HCEC 1CT (cell line): ENCODE data around the gene AGAP3.
A peak's percentile ranks its signal among the peaks of the same experiment; 100 is the strongest.

Experiments used
- DNase-seq: peaks from one replicate; pipeline ENCODE4 v3.0.0-alpha.2; 2017

Gene AGAP3

DNA sequence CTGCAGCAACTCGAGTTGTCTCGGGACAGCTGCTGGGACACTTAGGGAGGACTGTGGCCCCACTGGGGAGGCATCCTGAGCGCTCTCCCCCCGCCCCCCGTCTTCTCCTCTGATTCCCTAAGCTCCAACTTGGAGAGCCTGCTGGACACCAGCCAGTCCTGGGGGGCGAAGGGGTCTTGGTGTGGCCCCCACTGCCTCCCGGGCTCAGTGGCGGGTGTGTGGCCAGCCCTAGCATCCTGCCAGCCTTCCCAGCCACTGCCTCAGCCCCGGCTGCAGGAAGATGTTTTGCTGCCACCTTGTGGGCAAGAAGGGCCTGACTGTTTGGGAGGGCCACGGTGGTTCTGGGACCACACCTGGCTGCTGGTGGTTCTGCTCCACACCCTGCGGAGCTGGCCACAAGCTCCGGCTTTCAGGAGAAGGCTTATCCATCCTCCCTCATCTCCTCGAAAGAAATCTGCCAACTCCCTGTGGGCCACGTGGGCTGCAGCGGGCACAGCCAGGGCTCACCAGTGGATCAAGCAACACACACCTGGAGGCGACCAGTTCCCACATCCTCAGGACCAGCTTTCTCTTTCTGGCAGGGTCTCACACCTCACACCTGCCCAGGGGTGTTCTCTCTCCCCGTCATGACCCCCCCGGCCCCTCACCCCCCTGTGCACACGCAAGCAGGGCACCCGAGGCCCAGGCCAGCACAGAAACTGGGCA lies 24.8 kb downstream of the AGAP3 start:
- peak; percentile 54 for DNase-seq

DNA sequence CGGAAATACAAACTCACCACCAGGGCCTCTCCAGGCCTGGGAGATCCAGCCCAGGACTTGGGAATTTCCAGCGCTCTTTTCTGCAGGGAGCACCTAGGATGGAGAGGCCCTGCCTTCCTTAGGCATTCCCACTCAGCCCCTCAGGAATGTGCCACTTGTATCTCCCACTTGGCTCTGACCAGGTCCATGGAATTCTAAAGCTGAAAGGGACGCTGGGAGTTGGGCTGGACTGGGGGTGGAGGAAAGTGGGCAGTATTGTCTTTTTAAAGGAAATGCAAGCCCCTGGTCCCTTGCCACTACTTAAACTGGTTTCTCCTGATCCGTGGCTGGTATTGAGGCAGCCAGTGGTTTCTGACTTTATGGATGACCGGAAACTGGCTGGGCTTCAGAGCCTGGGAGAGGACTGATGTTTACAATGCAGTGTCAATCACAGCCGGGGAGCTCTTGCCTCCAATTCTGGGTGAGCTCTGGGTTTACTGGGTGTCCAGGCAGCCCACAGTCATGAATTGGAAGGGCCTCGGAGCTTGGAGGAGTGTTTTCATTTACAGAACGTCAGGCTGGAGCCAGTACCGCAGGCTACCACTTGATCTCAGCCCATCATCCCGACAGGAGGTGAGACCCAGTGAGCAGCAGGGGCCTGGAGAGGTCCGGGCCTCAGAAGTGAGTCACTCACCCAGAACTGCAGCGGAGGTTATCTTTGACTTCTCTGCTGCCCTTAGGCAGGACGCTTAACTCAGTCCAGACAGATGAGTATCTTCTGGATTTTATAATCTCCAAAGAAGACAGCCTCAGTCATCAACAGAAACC lies 27.3 kb downstream of the AGAP3 start:
- DNase-seq, result peak; percentile 85

DNA sequence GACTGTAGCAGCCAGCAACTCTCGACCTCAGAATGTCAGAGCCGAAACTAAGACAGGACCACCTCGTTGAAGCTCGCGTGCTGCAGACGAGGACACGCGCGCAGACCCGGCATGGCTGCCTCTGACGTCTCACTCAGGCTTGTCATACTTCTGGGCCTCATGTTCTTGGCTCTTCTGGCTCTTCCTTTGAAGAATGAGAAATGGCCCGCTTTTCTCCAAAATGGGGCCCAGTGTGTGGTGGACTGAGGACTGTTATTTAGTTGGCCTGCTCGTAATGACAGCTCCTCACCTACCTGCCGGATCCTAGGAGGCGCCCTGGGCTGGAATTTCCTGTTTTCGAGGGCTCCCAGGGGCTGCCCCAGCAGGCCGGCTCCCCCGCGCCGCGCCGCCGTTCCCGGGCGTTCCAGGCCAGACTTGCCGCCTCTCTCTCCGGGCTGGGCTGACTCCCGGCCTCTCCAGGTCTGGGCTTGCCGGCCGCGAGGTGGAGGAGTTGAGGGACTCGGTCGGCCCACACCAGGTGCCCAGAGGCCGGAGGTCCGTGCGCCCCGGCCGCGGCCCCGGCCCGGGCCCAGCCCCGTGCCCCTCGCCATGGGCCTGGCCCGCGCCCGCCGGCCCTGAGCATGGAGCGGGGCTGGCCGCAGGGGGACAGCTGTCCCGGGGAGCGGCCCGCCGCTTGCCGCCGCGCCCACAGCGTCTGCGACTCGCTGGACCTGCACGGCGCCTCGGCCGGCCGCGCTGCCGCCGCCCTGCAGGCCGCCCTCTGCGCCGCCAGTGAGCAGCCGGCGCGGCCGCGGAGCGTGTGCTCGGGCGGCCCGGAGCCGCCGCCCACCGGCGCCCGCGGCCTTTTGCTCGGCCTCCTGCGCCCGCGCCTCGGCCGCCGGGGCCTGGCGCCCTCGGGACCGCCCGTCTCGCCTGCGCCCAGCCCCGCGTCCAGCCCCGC lies 28.1 kb downstream of the AGAP3 start:
- no peak for DNase-seq

DNA sequence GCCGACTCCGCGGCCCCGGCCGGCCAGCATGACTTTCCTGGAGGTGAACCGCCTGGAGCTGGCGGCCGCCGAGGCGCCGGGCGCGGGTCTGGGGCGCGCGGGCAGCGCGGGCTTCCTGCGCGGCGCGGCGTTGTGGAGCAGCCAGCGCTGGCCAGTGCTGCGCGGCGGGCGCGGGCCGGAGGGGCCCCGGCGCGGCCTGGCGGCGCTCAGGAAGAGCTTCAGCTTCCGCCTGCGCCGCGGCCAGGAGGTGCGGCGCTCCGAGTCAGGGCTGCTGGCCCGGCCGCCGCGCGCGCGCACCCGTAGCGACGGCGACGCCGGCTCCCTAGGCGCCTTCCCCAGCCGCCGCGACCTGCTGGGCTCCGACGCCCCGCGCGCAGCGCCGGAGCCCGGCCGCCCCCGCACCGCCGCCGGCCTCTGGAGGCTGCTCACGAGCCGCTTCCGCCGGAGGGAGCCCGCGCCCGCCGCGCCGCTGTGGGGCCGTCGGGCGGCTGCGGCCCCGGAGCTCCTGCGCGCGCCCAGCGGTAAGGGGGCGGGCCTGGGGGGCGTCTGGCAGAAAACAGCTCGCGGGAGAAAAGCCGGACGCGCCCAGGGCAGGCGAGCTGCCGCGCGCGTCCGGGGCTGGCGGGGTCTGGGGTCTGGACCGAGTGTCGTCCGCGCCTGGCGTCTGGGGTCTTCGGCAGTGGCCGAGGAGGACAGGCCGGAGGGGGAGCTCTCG lies 29.0 kb downstream of the AGAP3 start:
- peak; percentile 55 for DNase-seq

DNA sequence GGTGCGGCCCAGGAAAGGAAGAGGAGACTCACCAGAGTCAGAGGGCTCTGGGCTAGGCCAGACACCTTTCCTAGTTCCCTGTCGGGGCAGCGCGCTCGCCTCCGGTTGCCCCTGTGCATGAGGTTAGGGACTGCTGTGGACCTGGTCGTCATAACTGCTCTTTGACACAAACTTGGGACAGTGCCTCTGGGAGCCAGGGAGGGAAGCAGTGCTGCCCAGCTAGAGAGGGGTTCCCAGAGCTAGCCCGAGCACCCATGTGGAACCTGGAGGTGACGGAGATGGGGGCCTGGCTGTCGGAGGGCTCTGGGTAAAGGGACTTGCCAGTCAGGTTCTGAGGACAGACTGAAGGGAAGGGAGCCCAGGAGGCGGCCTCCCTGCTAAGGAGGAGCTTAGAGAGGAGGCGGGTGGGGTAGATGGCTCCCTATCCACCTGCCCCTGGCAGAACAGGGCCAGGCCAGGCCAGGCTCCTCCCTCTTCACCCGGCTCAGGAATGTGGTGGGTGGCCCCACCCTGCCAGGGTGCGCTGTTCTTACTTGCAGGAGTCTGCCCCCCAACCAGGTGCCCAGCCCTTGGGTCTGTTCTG lies 29.7 kb downstream of the AGAP3 start:
- no peak for DNase-seq

DNA sequence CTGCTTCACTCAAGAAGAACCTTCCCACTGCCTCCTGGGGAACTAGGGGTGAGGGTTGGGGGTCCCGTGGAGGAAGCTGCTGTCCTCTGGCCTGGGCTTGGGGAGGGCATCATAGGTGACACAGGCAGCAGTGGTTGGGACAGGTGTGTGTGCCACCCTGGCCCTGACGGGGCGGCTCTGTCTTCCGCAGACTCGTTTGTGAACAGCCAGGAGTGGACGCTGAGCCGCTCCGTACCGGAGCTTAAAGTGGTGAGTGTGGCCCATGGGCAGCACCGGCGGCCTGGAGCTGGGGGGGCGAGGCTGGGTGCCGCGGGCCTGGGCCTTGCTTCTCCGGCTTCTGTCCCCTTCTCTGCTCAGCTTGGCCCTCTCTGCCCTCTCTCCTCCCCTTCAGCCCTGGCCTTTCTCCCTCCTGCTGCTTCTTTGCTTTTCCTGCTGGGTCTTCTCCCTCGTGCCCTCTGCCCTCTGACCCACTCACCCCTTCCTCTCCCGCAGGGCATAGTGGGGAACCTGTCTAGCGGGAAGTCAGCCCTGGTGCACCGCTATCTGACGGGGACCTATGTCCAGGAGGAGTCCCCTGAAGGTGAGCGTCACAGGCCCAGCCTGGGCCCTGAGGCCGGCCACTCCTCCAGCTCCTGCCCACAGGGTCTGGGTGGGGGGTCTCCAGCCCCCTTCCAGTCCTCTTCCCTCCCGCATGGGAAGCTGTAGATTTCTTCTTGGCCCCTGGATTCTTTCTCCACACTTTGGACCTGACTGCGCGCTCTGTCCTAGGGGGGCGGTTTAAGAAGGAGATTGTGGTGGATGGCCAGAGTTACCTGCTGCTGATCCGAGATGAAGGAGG lies 30.5 kb downstream of the AGAP3 start:
- no peak for DNase-seq

DNA sequence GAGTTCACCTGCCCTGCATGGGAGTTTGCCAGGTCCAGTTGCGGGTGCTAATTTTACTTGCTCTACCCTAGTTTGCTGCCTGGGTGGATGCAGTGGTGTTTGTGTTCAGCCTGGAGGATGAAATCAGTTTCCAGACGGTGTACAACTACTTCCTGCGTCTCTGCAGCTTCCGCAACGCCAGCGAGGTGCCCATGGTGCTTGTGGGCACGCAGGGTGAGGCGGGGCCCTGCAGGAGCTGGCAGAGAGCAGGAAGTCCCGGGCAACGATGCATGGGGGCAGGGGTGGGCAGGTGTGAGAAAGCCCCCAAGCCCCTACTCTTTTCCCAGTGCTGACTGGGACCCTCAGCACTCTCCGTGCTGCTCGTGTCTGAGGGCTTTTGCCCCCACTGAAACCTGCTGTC lies 31.3 kb downstream of the AGAP3 start:
- DNase-seq, result no peak

DNA sequence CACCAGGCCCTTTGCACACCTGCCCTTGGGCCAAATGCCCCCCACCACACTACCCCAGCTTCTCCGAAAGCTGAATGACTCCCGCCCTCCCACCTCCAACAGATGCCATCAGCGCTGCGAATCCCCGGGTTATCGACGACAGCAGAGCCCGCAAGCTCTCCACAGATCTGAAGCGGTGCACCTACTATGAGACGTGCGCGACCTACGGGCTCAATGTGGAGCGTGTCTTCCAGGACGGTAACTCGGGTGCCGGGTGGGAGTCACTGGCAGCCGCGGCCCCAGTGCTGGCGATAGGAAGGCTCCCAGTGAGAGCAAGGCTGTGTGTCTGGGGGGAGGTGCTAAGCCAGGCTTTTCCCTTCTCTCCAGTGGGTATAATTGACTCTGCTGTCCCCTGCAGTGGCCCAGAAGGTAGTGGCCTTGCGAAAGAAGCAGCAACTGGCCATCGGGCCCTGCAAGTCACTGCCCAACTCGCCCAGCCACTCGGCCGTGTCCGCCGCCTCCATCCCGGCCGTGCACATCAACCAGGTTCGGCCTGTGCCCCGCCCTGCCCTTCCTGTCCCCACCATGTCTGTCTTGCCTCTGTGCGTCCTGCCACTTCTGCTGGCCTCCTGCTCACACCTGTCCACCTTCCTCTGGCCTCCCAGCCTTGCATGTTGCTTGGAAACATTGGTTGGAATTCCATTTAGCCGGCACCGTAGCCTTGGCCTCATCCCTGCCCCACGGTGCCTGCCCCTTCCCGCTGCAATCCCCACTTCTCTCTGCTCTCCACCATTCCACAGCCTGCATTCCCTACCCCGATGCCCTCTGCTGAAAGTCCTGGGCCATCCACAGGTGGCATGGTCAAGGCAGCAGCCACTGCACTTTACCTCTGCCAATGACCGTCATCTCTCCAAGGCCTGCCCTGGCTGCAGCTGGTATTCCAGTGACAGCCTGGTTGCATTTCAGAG lies 32.1 kb downstream of the AGAP3 start:
- no peak for DNase-seq

DNA sequence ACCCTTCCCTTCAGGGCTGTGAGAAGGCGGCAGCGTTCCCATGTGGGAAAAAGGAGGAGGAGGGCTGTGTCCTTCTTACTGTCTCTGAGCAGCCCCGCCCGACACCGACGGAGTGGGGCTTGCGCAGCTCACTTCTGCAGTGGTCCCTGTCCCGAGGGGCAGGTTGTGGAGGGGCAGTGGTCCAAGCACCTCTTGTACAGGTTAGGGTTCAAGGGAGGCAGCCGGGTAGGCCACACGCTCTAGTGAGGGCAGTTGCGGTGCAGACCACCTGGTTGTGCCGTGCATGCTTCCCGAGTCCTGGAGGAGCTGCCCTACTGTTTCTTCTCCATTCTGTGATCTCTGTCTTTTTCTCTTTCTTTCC lies 32.8 kb downstream of the AGAP3 start:
- DNase-seq, result no peak

DNA sequence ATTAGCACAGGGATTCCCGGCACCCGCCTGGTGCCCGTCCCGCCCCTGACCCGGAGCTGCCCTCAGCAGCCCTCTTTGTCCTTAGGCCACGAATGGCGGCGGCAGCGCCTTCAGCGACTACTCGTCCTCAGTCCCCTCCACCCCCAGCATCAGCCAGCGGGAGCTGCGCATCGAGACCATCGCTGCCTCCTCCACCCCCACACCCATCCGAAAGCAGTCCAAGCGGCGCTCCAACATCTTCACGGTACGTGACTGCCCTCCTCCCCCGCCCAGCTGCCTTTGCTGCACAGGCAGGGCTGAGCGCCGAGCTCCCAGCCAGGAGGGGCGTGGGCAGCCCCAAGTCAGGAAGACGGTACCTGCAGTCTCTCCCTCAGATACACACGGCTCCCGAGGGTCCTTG lies 33.6 kb downstream of the AGAP3 start:
- DNase-seq, result no peak

DNA sequence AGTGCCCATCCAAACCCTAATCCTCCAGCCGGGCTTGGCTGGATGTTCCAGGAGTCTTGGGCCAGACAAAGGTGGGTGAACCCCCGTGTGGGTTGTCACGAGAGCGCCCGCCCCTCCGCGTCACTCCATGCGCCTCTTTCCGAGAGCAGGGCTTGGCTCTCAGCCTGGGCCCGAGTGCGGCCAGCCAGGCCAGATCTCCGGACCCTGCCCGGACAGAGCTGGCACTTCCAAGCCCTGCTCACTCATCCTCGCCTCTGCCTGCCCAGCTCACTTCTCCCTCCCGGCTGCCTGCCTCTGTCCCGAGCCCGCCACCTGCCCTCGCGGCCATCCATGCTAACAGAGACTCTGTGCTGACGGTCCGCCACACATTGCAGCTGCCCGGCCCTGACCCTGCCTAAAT lies 34.6 kb downstream of the AGAP3 start:
- no peak for DNase-seq

DNA sequence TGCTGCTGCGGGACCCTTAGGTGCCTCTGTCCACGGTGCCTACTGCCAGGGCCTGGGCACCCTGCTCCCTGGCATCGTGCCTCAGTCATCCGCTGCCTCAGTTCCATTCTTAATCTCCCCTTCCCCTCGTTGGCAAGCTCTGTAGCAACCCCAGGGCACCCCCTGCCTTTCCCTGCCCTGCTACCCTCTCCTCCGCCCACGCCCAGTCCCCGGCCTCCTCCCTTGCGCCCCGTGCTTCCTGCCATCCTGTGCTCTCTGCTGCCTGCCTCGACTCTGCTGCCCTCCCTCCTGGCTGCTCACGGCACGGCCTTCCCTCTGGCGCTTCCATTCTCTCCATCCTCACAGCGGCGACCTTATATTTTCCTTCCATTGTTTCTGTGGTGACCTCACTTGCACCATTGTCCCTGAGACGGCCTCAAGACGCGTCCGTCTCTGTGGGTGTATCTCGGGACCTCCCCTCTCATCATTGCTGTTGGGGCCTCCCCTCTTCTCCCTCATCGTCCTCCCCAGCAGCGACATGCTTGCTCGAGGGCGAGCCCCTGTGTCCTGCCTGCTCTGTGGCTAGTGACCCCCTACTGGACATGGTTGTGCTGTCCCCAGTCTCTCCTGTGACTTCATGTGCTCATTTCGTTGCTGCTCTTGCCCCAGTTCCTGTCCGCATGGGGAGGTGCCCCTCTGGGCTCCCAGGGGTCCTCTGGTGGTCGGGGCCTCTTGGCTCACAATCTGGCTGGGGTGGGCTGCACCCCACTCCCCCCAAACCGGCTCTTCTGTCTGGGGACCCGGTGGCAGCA lies 35.3 kb downstream of the AGAP3 start:
- no peak for DNase-seq

DNA sequence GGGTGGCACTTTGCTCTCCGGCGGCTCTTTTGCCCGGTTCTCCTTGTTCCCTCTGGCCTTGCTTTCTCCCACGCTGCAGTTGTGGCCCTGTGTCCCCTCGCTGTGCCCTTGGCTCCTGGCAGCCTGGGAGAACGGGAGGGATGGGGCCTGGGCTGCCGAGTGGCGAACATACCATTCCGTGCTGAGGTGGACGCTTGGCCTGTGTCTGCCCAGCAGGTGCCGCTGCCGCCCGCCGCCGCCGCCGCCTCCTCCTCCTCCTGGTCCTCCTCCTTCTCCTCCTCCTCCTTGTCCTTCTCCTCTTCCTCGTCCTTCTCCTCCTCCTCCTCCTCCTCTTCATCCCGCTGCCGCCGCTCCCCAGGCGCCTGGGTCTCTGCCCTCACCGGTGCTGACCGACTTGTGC lies 36.0 kb downstream of the AGAP3 start:
- no peak for DNase-seq

DNA sequence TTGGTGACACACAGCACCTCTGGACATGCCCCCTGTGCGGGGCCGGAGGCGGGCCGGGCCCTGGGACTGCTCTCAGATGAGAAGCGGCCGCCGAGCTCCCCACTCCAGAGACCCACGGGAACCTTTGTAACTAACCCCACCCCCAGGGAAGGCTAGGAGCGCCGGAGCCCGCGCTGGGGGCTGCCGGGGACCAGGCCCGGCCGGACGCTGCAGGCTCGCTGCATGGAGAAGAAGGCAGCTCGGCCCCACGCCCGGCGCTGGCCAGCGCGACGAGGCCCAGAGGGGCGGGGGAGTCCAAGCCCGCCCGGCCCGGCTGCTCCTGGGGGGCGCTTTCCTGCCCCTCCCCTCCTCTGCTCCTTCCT lies 36.5 kb downstream of the AGAP3 start:
- no peak for DNase-seq

DNA sequence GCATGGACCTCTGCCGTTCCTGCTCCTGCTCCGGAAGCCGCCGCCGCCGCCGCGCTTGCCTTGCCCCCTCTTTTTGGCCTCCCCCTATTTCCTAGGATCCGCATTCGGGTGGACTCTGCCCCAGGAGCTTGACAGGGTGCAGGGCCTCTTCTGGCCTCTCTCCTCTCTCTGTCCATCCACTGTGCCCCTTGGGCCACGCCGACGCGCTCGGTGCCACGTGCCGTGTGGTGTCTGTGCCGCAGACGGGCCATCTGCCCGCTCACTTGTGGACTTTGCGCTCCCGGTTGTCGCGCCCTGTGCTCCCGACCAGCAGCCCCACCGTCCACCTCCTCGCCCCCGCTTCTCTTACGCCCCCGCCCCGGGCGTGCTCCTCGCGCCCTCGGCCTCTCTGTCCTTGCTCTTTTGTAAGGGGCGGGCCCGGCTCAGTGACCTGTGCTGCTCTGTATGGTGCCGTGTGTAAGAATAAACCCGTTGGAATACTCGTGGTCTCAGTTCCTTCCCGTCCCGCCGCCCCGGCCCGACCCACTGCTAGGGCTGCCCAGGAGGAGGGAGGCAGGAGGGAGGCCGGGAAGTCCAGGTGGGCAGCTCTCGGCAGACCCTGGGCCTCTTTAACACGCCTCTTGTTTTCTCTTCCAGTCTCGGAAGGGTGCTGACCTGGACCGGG lies 37.0 kb downstream of the AGAP3 start:
- DNase-seq, result no peak

DNA sequence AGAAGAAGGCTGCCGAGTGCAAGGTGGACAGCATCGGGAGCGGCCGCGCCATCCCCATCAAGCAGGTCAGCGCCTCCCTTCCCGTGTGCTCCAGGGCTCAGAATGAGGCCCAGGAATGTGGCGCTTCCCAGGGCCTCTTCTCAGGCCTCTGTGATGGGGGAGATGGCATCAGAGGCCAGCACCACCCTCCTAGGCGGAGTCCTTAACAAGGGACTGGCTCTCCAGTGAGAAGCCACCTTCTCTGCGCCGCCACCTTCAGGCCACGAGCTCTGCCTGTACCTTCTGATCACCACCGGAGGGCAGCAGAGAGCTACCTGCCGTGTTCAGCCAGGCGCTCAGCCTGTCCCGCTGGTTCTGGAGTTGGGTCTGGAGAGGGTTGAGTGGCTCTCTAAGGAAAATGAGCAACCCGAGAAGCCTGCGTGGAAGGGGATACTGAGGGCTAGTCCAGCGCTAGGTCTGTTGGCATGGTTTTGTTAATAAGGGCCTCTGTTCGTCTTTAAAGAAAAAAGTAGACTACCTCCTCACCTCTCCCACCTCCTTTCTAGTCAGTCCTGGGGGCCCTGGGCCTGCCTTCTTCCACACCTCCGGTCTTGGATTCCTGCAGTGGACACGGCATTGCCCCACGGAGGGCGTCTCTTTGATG lies 37.7 kb downstream of the AGAP3 start:
- DNase-seq, result peak; percentile 76

DNA sequence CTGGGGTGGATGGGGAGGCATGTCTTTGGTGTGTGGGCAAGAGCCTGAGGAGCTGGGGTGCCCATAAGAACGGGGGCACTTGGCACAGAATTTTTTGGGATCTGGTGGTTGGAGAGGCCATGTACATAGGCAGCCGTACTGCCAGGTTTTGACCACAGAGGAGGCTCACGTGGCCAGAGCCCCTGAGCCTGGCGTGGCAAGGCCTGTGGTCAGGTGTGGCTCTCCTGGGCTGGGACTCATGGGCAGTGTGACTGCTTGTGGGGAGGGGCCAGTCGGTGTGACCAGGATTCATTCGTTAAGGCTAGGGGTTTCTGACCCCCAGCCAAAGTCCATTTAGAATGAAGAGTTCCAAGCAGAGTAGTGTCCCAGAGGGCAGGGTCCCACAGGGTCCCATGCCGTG lies 38.2 kb downstream of the AGAP3 start:
- no peak for DNase-seq

DNA sequence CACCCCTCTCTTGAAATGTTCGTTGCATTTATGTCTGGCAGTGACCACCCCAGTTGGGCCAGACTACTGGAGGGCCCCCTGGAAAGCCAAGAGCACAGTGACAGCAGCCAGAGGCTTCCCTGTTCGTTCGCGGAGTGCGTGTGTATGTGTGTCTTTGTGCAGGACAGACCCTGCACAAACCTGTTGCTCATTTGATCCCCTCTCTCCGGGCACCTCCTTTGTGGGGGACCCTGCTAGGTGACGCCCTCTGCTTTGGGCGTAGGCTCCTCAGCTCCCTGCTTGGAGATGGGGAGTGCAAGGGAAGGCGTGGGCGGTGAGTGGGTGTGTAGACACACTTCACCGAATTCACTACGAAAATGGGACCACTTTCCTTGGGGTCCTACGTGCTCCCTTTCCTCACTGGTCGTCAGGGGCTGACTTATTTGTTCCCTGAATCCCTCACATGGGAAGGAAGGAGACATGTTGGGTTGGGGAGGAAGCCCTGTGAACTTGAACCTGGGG lies 38.7 kb downstream of the AGAP3 start:
- no peak for DNase-seq
